GM21619 (cell line): ENCODE measurements around the gene TOR3A.
"Not testable (repeated sequence)": the region's sequence is repeated elsewhere in the genome, so short reads cannot be mapped to it uniquely, and the experiment has no call there.

Experiments used
- ATAC-seq: cut with Tn5 transposase; IDR thresholded peaks from one replicate; pipeline ENCODE4 v1.9.1; 2021; ENCODE audit not compliant: unreplicated experiment

The TOR3A gene

GRCh38 chr1:179081687-179082332 is at the start of gene TOR3A:
TSS of gene TOR3A (plus strand) at chr1:179082070. CDS start at chr1:179082129, 59 bp downstream.
- ATAC-seq, result peak; percentile 84

- ATAC-seq, result peak; percentile 76
Observed at GRCh38 chr1:179034720-179035119, 47.1 kb upstream of the TOR3A start.

- ATAC-seq, result peak; percentile 63
Observed at GRCh38 chr1:179036844-179037465, 44.9 kb upstream of the TOR3A start.

- ATAC-seq, result no peak
Observed at GRCh38 chr1:179038528-179039281, 43.2 kb upstream of the TOR3A start.

GRCh38 chr1:179039502-179040174 is 42.2 kb upstream of the TOR3A start:
- ATAC-seq, result not testable (repeated sequence)

GRCh38 chr1:179040175-179040551 is 41.7 kb upstream of the TOR3A start:
- ATAC-seq, result not testable (repeated sequence)

GRCh38 chr1:179042087-179042486 is 39.8 kb upstream of the TOR3A start:
- ATAC-seq, result no peak

GRCh38 chr1:179042700-179043099 is 39.2 kb upstream of the TOR3A start:
- no peak for ATAC-seq

GRCh38 chr1:179043266-179043665 is 38.6 kb upstream of the TOR3A start:
- no peak for ATAC-seq

- no peak for ATAC-seq
Observed at GRCh38 chr1:179043907-179044306, 38.0 kb upstream of the TOR3A start.

GRCh38 chr1:179046808-179047635 is 34.8 kb upstream of the TOR3A start:
- no peak for ATAC-seq

- ATAC-seq, result no peak
Observed at GRCh38 chr1:179047636-179047997, 34.3 kb upstream of the TOR3A start.

GRCh38 chr1:179048339-179049124 is 33.3 kb upstream of the TOR3A start:
- ATAC-seq, result no peak

GRCh38 chr1:179052776-179053175 is 29.1 kb upstream of the TOR3A start:
- no peak for ATAC-seq

- no peak for ATAC-seq
Observed at GRCh38 chr1:179053486-179053885, 28.4 kb upstream of the TOR3A start.

- no peak for ATAC-seq
Observed at GRCh38 chr1:179055937-179056336, 25.9 kb upstream of the TOR3A start.

- no peak for ATAC-seq
Observed at GRCh38 chr1:179058487-179059483, 23.1 kb upstream of the TOR3A start.

GRCh38 chr1:179061360-179062282 is 20.2 kb upstream of the TOR3A start:
- ATAC-seq, result no peak
